ENCODE measurements around the gene ANP32E.

Gene ANP32E

GRCh38 chr1:150235852-150236613 lies at the start of gene ANP32E:
Gene ANP32E, minus strand, starts transcription at chr1:150236112. Its CDS starts 326 bp downstream, at chr1:150235786.
- Mint-ChIP-seq H3K9me3 (no peaks in the 10 kb centered on the region), H3K27ac (peak within 1 kb of the TSS; percentile 97), H3K4me3 (no peak within 1 kb of the TSS), H3K27me3 (peaks cover 1% of the 10 kb centered on the region), H3K4me1 (peaks cover 26% of the 10 kb centered on the region), H3K36me3 (ENCODE audit: low read depth) (peaks cover 21% of the 10 kb centered on the region)
- DNase-seq (peak; percentile 89), ATAC-seq (peak; percentile 92)

- Mint-ChIP-seq H3K4me3 (no peak overlapping the region), H3K4me1 (peaks cover 26% of the 10 kb centered on the region), H3K36me3 (ENCODE audit: low read depth) (peaks cover 4% of the 10 kb centered on the region), H3K27me3 (peaks cover 7% of the 10 kb centered on the region), H3K9me3 (peaks cover 7% of the 10 kb centered on the region), H3K27ac (no peak overlapping the region)
- ATAC-seq: no peak
- DNase-seq: no peak
These were observed 47.3 kb upstream of the ANP32E start for GRCh38 chr1:150283260-150283659.

GRCh38 chr1:150282558-150282958 lies 46.6 kb upstream of the ANP32E start:
- H3K27me3 Mint-ChIP-seq: peaks cover 7% of the 10 kb centered on the region
- peaks cover 7% of the 10 kb centered on the region for H3K9me3 Mint-ChIP-seq
- H3K27ac Mint-ChIP-seq: peak overlapping the region; percentile 81

GRCh38 chr1:150281758-150282557 lies 46.0 kb upstream of the ANP32E start, which contains the start of gene CIART:
Gene CIART, plus strand, starts transcription at chr1:150282554. Its CDS starts 714 bp downstream, at chr1:150283268.
- H3K4me3 Mint-ChIP-seq: peak within 1 kb of the TSS; percentile 78
- H3K27ac Mint-ChIP-seq: peak within 1 kb of the TSS; percentile 81
- peaks cover 26% of the 10 kb centered on the region for H3K4me1 Mint-ChIP-seq
- ATAC-seq (peak; percentile 96), DNase-seq (peak; percentile 71)
- peaks cover 7% of the 10 kb centered on the region for H3K27me3 Mint-ChIP-seq
- H3K9me3 Mint-ChIP-seq: peaks cover 7% of the 10 kb centered on the region
- H3K36me3 Mint-ChIP-seq (ENCODE audit: low read depth): peaks cover 4% of the 10 kb centered on the region

More at GRCh38 chr1:150282558-150282958, 46.6 kb upstream of the ANP32E start:
- ATAC-seq: no peak
- DNase-seq: no peak
- peaks cover 4% of the 10 kb centered on the region for H3K36me3 Mint-ChIP-seq (ENCODE audit: low read depth)
- H3K4me1 Mint-ChIP-seq: peaks cover 26% of the 10 kb centered on the region
- peak overlapping the region; percentile 78 for H3K4me3 Mint-ChIP-seq

GRCh38 chr1:150281221-150281757 lies 45.4 kb upstream of the ANP32E start:
- H3K4me1 Mint-ChIP-seq: peaks cover 26% of the 10 kb centered on the region
- ATAC-seq (peak; percentile 59), DNase-seq (peak; percentile 72)
- peak overlapping the region; percentile 81 for H3K27ac Mint-ChIP-seq
- H3K4me3 Mint-ChIP-seq: peak overlapping the region; percentile 78
- peaks cover 4% of the 10 kb centered on the region for H3K36me3 Mint-ChIP-seq (ENCODE audit: low read depth)
- H3K27me3 Mint-ChIP-seq: peaks cover 7% of the 10 kb centered on the region
- H3K9me3 Mint-ChIP-seq: peaks cover 7% of the 10 kb centered on the region

GRCh38 chr1:150280138-150280707 lies 44.3 kb upstream of the ANP32E start:
- Mint-ChIP-seq H3K9me3 (peaks cover 7% of the 10 kb centered on the region), H3K27ac (no peak overlapping the region), H3K36me3 (ENCODE audit: low read depth) (peaks cover 4% of the 10 kb centered on the region), H3K4me3 (no peak overlapping the region), H3K27me3 (peaks cover 7% of the 10 kb centered on the region), H3K4me1 (peaks cover 26% of the 10 kb centered on the region)
- DNase-seq (no peak), ATAC-seq (no peak)

- H3K27ac Mint-ChIP-seq: no peak overlapping the region
- ATAC-seq (no peak), DNase-seq (no peak)
- H3K4me1 Mint-ChIP-seq: peaks cover 10% of the 10 kb centered on the region
- H3K4me3 Mint-ChIP-seq: no peak overlapping the region
- no peaks in the 10 kb centered on the region for H3K9me3 Mint-ChIP-seq
- peaks cover 4% of the 10 kb centered on the region for H3K36me3 Mint-ChIP-seq (ENCODE audit: low read depth)
- H3K27me3 Mint-ChIP-seq: no peaks in the 10 kb centered on the region
These were observed 37.4 kb upstream of the ANP32E start for GRCh38 chr1:150273311-150273710.

GRCh38 chr1:150271291-150271959 lies 35.5 kb upstream of the ANP32E start:
- H3K27ac Mint-ChIP-seq: no peak overlapping the region
- no peaks in the 10 kb centered on the region for H3K9me3 Mint-ChIP-seq
- no peak overlapping the region for H3K4me3 Mint-ChIP-seq
- H3K36me3 Mint-ChIP-seq (ENCODE audit: low read depth): peaks cover 22% of the 10 kb centered on the region
- no peak for ATAC-seq
- peaks cover 25% of the 10 kb centered on the region for H3K4me1 Mint-ChIP-seq
- DNase-seq: no peak
- H3K27me3 Mint-ChIP-seq: no peaks in the 10 kb centered on the region

- H3K27me3 Mint-ChIP-seq: no peaks in the 10 kb centered on the region
These were observed 33.5 kb upstream of the ANP32E start for GRCh38 chr1:150269451-150269850.

GRCh38 chr1:150268705-150269403 lies 32.9 kb upstream of the ANP32E start, which contains the start of gene APH1A:
Gene APH1A, minus strand, starts transcription at chr1:150269016. Its CDS starts 206 bp downstream, at chr1:150268810.
- peaks cover 39% of the 10 kb centered on the region for H3K36me3 Mint-ChIP-seq (ENCODE audit: low read depth)
- no peaks in the 10 kb centered on the region for H3K9me3 Mint-ChIP-seq
- H3K4me1 Mint-ChIP-seq: peaks cover 25% of the 10 kb centered on the region
- H3K27me3 Mint-ChIP-seq: no peaks in the 10 kb centered on the region
- peak within 1 kb of the TSS; percentile 91 for H3K4me3 Mint-ChIP-seq
- H3K27ac Mint-ChIP-seq: peak within 1 kb of the TSS; percentile 95
- peak; percentile 94 for DNase-seq
- peak; percentile 99 for ATAC-seq

More at GRCh38 chr1:150269451-150269850, 33.5 kb upstream of the ANP32E start:
- H3K27ac Mint-ChIP-seq: peak overlapping the region; percentile 95
- ATAC-seq (no peak), DNase-seq (no peak)
- H3K9me3 Mint-ChIP-seq: no peaks in the 10 kb centered on the region
- peak overlapping the region; percentile 91 for H3K4me3 Mint-ChIP-seq
- peaks cover 25% of the 10 kb centered on the region for H3K4me1 Mint-ChIP-seq
- H3K36me3 Mint-ChIP-seq (ENCODE audit: low read depth): peaks cover 38% of the 10 kb centered on the region

GRCh38 chr1:150268340-150268704 lies 32.4 kb upstream of the ANP32E start:
- no peak for ATAC-seq
- peaks cover 25% of the 10 kb centered on the region for H3K4me1 Mint-ChIP-seq
- H3K27ac Mint-ChIP-seq: peak overlapping the region; percentile 95
- H3K4me3 Mint-ChIP-seq: peak overlapping the region; percentile 91
- no peaks in the 10 kb centered on the region for H3K9me3 Mint-ChIP-seq
- no peaks in the 10 kb centered on the region for H3K27me3 Mint-ChIP-seq
- peak; percentile 36 for DNase-seq
- H3K36me3 Mint-ChIP-seq (ENCODE audit: low read depth): peaks cover 39% of the 10 kb centered on the region

- ATAC-seq (no peak), DNase-seq (no peak)
- H3K27me3 Mint-ChIP-seq: no peaks in the 10 kb centered on the region
- H3K36me3 Mint-ChIP-seq (ENCODE audit: low read depth): peaks cover 39% of the 10 kb centered on the region
- H3K4me1 Mint-ChIP-seq: peaks cover 25% of the 10 kb centered on the region
- peak overlapping the region; percentile 95 for H3K27ac Mint-ChIP-seq
- H3K9me3 Mint-ChIP-seq: no peaks in the 10 kb centered on the region
- H3K4me3 Mint-ChIP-seq: peak overlapping the region; percentile 91
These were observed 32.0 kb upstream of the ANP32E start for GRCh38 chr1:150267896-150268295.

GRCh38 chr1:150263549-150263948 lies 27.6 kb upstream of the ANP32E start:
- no peak for DNase-seq
- ATAC-seq: no peak
- Mint-ChIP-seq H3K36me3 (ENCODE audit: low read depth) (peaks cover 37% of the 10 kb centered on the region), H3K4me3 (no peak overlapping the region), H3K27me3 (peaks cover 7% of the 10 kb centered on the region), H3K9me3 (no peaks in the 10 kb centered on the region), H3K27ac (no peak overlapping the region), H3K4me1 (peaks cover 17% of the 10 kb centered on the region)

All from activated naive CD8-positive, alpha-beta T cell treated with anti-CD3 and anti-CD28 coated beads, Interleukin-2, amount 50 U/mL, for 24 hours (primary cell).